HG03520 (cell line): ENCODE data around the gene LRRC34.

Experiments used
- ATAC-seq: cut with Tn5 transposase; IDR thresholded peaks from one replicate; pipeline ENCODE4 v1.9.1; 2021; ENCODE audit warnings: mild to moderate bottlenecking, moderate library complexity; ENCODE audit not compliant: unreplicated experiment

LRRC34 gene

DNA sequence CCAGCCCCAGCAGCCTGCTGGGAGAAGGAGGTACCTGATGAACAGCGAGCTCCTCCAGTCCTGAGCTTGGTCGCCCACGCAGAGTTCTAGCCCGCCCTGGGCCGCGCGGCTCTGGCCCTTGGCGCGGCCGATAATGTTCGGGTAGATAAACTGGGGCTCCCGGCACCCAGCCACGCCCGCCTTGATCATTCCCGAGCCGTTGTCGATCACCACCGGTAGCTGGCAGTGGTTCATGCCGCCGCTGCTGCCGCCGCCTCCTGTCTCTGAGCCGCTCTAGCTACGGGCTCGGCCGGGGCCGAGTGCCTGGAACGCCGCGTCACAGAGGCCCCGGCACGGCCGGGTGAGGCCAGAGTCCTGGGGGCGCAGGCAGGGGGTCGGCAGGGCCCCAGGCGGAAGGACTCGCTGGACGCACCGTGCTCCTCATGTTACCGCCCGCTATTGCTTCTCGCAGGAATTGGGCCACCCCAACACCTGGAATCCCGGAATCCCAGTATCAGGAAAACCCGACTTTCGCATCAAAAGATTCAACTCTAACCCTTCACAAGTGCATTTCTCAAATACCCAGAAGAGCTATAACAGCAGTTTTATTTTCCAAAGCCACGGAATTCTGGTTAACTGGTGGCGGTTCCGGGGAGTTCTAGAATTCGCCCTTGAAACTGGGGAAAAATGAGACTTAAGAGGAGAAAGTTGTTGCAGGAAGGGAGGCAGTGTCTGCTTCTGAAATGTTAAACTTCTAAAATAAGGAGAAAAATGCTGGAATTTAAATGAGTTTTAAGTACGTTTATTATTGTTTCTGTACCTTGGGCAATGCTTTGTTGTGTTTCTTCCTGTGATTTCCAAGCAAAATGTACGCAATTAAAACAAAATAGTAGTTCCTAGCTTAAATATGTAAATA, 43.2 kb downstream of the LRRC34 start, which contains the start of gene ACTRT3:
TSS of gene ACTRT3 (minus strand) at position 275 of the 895 bp plus-strand sequence. CDS start at position 234, 41 bp downstream.
- peak; percentile 25 for ATAC-seq

DNA sequence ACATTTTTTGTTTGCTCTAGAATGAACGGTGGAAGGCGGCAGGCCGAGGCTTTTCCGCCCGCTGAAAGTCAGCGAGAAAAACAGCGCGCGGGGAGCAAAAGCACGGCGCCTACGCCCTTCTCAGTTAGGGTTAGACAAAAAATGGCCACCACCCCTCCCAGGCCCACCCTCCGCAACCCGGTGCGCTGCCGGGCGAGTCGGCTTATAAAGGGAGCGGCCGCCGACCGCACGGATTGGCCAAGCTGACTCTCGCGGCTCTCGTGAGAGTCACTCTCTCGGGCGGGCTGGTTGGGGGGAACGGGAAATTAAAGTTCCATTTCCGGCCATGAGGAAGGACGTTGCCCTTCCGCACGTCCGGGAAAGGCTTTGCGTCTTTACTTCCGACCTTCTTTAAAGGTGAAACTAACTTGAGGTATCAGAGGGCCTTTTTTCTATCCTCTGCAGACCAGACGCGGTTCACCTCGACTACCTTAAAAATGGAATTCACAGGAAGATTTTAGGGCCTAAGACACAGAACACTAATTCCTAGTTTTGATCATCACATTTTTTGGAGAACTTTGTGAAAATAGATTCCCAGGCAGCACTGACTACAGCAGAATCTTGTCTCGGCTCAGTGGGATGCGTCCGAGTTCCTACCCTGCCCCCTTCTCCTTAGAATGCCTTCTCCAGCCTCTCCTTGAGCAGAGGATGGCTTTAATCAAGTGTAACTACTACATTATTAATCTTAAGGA, 47.7 kb downstream of the LRRC34 start, which contains the start of gene TERC:
TSS of gene TERC (minus strand) at position 179 of the 731 bp plus-strand sequence.
- ATAC-seq, result peak; percentile 75

DNA sequence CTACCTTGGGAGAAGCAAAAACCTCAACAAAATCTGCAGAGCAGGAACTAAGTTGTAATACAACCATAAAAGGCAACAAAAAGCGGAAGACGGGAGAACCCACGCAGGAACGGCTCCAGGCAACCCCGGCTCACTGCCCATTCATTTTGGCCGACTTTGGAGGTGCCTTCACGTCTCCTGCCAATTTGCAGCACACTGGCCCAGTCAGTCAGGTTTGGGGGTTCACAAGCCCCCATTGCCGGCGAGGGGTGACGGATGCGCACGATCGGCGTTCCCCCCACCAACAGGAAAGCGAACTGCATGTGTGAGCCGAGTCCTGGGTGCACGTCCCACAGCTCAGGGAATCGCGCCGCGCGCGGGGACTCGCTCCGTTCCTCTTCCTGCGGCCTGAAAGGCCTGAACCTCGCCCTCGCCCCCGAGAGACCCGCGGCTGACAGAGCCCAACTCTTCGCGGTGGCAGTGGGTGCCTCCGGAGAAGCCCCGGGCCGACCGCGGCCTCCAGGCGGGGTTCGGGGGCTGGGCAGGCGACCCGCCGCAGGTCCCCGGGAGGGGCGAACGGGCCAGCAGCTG, 48.3 kb downstream of the LRRC34 start:
- ATAC-seq, result peak; percentile 23

DNA sequence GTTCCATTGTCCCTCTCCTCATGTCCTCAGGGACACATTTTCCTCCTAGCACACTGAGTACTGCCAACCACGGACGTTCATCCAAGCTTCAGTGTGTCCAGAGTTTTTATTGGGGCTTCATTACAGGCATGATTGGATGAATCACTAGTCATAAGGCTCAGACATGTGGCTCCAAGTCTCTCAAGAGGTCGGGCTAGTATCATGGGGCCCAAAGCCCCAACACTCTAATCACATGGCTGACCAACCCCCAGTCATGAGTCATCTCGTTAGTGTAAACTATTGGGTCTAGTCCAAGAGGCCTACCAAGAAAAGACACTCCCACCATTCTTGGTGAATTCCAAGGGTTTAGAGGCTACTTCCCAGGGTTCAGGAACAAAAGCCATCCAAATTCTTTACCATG, 52.2 kb downstream of the LRRC34 start:
- ATAC-seq, result no peak

DNA sequence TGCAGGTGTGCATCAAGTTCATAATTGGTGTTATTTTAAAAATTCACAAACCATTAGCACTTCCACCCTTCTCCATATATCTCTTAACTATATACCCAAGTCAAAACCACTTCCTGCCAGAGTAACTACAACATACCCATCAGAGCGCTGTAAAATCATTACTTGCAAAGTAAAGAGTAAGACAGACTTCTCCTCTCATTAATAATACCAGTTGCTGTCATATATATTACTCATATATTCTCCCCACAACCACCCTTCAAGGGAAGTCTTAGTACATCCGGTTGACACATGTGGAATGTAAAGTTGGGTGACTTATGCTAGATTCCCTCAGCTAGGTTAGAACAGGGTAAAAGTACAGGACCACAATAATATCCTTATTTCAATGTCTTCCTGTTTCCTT, 53.4 kb downstream of the LRRC34 start:
- peak; percentile 60 for ATAC-seq

DNA sequence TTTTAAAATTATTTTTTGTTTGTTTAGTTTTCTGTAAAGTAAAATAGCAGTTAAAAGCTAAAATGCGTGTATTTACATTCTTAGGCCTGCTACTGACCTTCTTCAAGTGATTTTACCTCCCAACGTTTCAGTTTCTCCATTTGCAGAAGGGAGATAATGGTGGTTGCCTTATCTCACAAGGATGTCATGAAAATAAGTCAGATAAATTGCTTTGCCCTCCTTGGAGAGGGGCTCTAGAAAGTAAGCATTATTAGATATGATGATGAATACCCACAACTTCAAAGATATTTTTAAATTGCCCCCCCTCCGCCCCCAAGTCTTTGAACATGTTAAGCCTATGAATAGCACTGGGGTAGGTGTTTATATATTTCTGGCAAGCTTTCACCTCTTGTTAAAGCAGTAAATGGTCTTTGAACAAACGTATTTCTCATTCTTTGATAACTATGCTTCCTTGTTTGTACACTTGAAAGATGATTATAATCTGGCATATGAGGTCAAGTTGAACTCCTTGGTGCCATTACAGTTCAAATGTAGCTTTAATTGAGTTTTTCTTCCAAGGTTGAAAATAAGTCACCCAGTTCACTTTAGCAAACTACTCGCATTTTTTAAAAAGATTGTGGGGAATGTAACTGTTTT, 54.2 kb downstream of the LRRC34 start:
- no peak for ATAC-seq

DNA sequence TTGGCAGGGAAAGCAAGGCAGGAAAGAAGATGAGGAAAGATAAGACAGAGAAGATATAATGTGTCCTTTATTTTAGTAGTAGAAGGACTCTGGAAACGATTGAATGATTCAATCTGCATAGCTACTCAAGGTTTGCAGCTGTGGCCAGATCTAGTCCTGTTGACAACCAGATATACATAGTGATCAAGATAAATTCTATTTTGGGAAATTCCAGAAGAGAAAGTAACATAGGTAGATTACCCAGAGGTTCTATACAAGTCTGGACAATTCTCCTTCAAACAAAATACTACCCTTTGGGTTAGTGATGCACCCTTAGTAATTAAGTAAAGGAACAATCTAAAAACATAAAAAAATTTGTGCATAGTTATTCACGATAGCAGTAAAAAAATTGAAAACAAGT, 57.2 kb downstream of the LRRC34 start:
- ATAC-seq, result no peak

DNA sequence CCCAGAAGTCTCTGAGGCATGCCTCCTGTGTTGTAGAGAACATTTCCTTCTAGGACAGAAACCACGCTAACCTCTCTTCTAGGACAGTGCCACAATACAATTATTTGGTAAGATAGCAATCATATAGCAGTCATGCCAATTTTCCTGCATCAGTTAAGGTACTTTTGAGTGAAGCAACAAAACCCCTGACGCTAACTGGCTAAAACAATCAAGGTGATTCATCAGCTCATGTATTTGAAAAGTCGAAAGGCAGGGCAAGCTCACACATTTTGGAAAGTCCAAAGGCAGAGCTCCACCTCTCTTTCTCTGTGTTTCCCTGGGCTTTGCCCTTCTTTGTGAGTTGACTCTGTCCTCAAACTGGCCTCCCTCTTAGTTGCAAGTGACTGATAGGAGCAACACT, 58.0 kb downstream of the LRRC34 start:
- no peak for ATAC-seq

DNA sequence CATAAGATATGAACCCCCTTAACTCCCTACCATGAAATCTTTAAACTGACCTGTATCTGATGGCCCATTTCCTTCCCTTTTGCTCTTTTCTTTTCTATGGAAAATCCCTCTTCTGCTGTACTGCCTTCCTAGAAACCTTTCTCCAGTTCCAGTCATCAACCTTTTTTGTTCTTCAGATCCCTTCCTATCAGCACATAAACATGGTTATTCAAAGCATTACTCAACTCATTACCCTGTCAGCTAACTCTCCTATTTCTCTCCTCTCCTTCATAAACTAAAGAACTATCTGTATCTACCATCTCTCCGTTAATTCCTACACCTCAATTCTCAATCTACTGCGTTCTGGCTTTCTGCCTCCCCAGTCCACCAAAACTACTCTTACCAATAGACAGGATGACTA, 60.8 kb downstream of the LRRC34 start:
- ATAC-seq, result no peak

DNA sequence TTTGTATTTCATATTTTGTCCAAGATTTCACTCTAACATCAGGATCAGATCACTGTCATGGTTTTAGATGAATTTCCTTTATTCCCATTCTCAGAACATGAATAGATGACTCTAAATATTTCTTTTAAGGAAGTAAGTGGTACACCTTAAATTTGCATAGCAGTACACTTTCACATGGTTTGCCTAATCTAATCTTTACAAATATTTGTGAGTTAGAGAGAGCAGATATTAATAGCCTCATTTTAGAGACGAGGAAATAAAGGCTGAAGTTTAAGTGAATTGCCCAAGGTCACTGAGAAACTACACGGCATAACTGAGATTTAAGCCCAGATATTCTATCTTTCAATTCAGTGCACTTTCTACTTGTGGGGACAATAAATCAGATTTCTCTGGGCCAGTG, 62.0 kb downstream of the LRRC34 start:
- no peak for ATAC-seq

DNA sequence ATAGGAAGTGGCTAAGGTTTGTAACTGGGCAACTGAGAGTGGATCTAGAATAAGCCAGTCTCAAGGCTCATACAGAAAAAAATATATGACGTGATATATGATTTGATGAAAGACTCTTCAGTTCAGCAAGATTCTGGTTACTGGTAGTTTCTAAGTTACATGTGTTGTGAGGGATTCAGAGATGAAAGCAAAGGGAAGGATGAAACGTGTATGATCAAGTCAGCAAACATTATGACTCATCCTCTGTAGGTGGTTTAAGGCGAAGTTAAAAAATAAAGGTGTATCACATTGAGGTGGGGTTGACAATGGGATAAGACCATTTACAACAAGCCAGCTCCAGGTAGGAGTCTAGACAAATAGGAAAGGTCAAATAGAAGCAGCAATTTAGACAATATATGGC, 64.0 kb downstream of the LRRC34 start:
- ATAC-seq, result peak; percentile 44

DNA sequence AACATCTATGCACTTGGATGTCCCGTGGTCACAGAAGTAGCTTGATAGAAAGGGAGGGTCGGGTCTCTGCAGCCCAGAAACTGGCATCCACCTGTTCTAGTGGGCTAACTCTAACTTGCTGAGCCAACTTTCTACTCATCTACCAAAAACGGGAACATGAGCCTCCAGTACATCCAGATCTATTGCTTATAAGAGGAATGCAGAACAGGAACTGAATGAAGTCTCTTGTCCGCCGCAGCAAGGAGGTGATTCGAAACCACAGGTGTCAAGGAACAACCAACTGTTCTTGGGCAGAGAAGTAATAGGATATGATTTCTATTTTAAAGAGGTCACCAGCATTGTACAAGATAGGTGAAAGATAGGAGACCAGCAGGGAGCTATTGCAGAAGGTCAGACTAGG, 65.8 kb downstream of the LRRC34 start:
- ATAC-seq, result no peak

DNA sequence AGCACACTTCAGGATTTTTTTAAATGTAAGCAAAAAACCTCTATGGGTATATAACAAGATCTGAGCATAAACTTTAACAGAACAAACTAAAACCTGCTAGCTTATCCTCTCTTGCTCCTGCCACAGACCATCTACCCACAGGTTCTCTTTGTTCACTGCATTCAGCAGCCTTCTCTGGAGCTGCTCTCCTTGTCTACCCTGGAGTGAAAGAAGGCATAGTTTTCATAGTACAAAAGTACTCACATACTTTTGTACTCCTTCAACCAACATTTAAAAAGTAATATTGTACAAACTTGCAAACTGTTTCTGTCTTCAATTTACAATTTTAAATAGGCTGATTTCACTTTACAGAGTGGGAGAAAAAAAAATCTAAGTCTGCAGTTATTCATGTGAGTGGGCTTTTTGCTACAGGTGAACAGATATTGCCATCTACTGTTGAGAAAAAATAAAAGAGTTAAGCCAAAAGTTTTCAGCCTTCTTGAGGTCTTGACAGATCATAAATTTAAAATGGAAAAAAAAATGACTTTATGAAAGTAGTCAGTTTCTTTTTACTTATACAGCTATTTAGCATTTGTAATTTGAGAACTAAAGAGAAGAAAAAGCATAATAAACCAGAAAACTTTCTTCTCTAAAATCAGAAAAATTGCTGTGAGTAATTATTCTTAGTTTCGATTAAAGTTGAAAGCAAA, 68.2 kb downstream of the LRRC34 start:
- ATAC-seq, result no peak
